ENCODE measurements around the gene ZNF609.

GRCh38 chr15:64596701-64597476, 136.5 kb downstream of the ZNF609 start:
- TF ChIP-seq CTCF (IDR thresholded peaks at IDR 0.05): no peak
- TF ChIP-seq POLR2A (IDR thresholded peaks at IDR 0.05): no peak

All from lower leg skin (tissue), 3 donors.